Stimulated activated CD4-positive, alpha-beta T cell treated with anti-CD3 and anti-CD28 coated beads, Interleukin-2, amount 100 ng/mL, for 4 hours (primary cell): Measurements from ENCODE around the gene ARMH4.
"Not testable (repeated sequence)": the region's sequence is repeated elsewhere in the genome, so short reads cannot be mapped to it uniquely, and the experiment has no call there.

Source experiments
- DNase-seq: peaks from one replicate; pipeline ENCODE4 v3.0.0-alpha.2; 2020; ENCODE audit warnings: low read depth

Gene ARMH4

DNA sequence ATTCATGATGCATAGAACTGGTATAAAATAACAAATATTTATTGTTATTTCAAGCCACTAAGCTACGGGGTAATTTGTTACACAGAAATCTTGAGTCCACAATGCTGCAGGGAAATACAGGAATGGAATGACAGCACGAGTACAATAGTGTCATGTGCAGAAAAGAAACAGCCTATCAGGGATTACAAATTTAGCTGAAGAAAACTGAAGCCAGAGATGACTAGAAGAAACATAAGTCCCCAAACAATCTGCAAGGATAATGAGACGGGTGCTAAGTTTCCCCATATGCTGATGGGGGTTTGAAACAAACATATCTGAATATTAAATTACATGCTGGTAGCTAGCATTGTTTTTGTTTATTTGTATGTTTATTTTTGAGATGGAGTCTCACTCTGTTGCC, 8.9 kb downstream of the ARMH4 start:
- no peak for DNase-seq

DNA sequence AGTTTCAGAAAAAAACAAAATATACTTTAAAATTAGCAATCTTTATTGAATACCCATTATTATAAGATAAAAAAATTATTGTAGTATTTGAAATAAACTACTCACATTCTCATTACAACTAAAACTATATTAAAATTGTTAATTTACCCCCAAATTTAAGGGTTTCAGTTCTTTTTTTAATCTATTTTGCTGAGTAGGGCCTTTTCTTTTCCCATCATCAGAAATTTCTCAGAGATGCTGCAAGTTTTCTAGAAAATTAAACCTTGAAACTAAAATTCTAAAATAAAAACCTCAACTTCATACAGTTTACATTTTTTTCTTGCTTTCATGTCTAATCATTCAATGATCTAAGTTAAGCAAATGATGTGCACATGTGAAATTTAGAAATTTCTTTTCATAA, 10.1 kb downstream of the ARMH4 start:
- no peak for DNase-seq

- no peak for DNase-seq
Observed at GRCh38 chr14:58138714-58139482, 13.1 kb downstream of the ARMH4 start.

DNA sequence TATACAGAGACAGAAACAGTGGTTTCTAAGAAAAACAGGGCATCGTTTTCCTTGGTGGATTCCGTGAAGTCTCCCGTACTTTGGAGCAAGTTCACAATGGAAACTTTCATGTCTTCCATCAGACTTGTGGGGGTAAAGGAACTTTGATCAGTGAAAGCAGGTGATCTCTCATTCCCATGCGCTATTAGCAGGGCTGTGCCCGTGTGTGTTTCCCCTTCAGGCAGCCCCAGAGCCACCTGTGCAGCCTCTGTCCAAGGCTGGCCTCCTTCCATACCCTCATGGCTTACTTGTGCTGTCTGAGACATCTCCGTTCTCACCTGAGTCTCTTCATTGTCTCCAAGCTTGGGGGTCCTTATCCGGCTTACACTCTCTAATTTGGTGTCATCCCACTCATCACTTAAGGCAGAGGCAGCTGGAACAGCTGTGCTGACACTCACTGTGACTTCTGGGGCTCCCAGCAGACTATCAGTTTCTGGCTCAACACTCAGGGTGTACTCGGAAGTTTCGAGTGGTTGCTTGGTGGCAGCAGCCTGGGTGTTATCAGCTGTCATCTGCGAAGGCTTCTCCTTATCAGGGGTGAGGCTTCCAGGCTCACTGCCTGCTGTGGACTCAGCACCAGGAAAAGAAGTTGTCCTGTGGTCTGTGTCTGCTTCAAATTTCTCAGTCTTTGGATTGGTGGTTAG, 13.8 kb downstream of the ARMH4 start:
- no peak for DNase-seq

DNA sequence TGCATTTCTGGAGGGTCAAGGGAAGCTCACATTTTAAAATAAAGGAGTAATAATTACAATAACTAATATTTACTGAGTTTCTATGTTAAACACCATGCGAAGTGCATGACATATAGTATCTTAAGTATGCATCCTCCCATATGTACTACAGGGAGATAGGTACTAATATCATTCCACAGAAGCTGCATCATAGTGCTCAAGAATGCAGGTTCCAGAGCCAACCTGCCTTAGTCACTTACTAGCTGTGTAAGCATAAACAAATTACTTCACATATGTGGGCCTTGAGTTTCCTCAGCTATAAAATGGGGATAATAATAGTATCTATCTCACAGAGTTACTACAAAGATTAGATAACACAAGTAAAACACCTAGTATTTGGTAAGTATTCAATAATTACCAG, 18.3 kb downstream of the ARMH4 start:
- DNase-seq, result no peak

DNA sequence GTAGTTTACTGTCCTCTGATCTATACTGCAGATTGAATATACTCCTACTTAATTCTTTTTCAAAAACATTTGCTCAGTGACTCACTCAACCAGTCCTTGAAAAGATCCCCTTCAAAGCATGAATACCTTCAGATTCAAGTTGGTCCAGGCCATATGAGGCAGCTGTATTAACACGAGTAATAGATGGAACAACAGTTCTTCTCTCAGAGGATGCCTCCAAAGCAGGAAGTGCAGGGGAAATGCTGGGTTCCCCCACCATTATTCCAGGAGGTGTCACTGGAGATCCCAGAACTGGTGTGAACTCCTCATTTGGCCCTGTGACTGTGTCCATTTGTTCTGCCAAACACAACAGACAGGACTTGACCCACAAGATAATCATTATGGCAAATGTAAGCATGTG, 20.6 kb downstream of the ARMH4 start:
- no peak for DNase-seq

- DNase-seq, result no peak
Observed at GRCh38 chr14:58130116-58130782, 21.8 kb downstream of the ARMH4 start.

- DNase-seq, result no peak
Observed at GRCh38 chr14:58129208-58129607, 22.8 kb downstream of the ARMH4 start.

GRCh38 chr14:58128416-58128815, 23.6 kb downstream of the ARMH4 start:
- no peak for DNase-seq

DNA sequence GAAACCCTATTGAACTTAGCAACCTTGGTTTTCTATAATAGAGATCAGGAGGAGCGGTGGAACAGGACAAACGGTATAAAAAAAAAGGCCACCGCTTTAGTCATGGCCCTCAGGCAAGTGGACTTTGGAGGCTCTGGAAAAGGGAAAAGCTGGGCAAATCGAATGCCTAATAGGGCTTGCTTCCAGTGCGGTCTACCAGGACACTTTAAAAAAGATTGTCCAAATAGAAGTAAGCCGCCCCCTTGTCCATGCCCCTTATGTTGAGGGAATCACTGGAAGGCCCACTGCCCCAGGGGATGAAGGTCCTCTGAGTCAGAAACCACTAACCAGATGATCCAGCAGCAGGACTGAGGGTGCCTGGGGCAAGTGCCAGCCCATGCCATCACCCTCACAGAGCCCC, 29.5 kb downstream of the ARMH4 start:
- DNase-seq, result not testable (repeated sequence)

DNA sequence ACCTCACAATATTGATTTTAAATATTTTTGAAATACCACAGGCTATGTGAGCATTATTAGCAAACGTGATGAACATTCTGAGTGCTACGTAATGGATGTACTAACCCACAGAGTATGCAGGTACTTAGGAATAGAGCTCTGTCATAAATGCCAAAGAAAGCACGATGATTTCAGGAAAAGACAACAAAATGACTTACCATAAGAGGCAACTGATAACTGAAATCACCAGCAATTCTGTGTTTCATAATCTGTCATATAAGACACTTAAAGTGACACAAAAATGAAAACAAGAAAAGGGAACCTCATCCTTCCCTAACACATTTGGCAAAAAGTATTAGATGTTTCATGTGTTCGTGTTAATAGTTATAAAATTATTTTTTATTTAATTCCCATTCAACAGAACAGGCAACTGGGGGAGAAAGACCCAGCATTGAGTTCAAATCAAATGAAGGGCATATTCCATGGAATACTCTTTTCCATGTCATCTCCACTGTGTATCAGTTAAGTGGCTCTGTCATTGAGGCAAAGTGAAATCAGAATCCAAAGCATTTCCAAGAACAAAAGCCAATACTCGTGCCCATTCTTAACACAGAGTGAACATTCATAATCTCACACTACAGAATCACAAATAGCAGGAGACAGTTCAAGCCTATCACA, 30.4 kb downstream of the ARMH4 start:
- no peak for DNase-seq

- DNase-seq, result no peak
Observed at GRCh38 chr14:58119381-58119780, 32.6 kb downstream of the ARMH4 start.

- no peak for DNase-seq
Observed at GRCh38 chr14:58118097-58118815, 33.8 kb downstream of the ARMH4 start.

GRCh38 chr14:58109744-58110143, 42.3 kb downstream of the ARMH4 start:
- no peak for DNase-seq

GRCh38 chr14:58108717-58109116, 43.3 kb downstream of the ARMH4 start:
- DNase-seq, result no peak

- peak; percentile 6 for DNase-seq
Observed at GRCh38 chr14:58107947-58108552, 44.0 kb downstream of the ARMH4 start.

- DNase-seq, result no peak
Observed at GRCh38 chr14:58107041-58107440, 45.0 kb downstream of the ARMH4 start.

GRCh38 chr14:58106446-58106845, 45.6 kb downstream of the ARMH4 start:
- DNase-seq, result no peak

GRCh38 chr14:58104808-58105207, 47.2 kb downstream of the ARMH4 start:
- DNase-seq, result no peak

DNA sequence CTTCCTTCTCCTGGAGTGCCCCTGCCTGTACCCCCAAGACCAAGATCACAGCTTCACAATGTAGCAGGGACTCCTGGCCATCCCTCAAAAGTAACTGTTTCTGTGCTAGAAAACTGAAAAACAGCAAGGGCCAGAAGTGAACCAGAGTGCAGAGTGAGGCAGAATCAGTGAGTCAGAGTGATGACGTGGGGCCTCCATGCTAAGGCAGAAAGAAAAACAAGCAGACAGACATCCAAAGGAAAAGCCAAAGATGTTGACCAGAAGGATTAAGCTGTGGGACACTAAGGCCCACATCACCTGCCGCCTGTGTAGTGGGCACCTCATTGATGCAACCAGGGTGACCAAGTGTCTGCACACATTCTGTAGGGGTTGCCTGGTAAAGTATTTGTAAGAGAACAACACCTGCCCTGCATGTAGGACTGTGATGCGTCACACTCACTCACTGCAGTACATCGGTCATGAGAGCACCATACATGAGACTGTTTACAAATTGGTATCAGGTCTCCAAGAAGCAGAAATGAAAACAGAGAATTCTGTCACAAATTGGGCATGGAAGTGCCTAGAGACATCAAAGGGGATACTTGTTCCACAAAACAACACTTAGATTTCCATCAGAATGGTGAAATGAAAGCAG, 51.2 kb downstream of the ARMH4 start:
- DNase-seq, result no peak

GRCh38 chr14:58099682-58100081, 52.3 kb downstream of the ARMH4 start:
- DNase-seq, result no peak
